Left lobe of liver (tissue), 2 donors: Measurements from ENCODE around the gene SUN3. TPM values are rescaled to one million over a fixed set of nuclear protein-coding genes. Genes with fewer than 3 reads are reported as not detected.
A peak's percentile ranks its signal among the peaks of the same experiment; 100 is the strongest.

Experiments used
- ATAC-seq: fragments of 200-7000 bp; cut with Tn5 transposase; one replicate; pipeline ENCODE4 v1.9.1; 2020; ENCODE audit warnings: mild to moderate bottlenecking, moderate library complexity
- DNase-seq: peaks from one replicate; pipeline ENCODE4 v3.0.0-alpha.2; 2020; ENCODE audit warnings: low spot score
- total RNA-seq: library from RNA; stranded (reverse); gene quantifications from one replicate; pipeline ENCODE4 v1.2.1, GENCODE V29; 2021
- donor health status: DM: no; HTN: no; CAD: no; lungs with moderate emphysema.
- donor health status: DM: no; HTN: yes; CAD: no.

SUN3 gene
- total RNA-seq, result not detected

- ATAC-seq, result no peak
- no peak for DNase-seq
Observed at GRCh38 chr7:48028938-48029337, at the start of gene SUN3. SUN3 (minus strand) TSS chr7:48029107; CDS start chr7:48028938, 169 bp downstream.

- DNase-seq (no peak), ATAC-seq (no peak)
Observed at GRCh38 chr7:48078470-48078869, 49.6 kb upstream of the SUN3 start.

- DNase-seq (no peak), ATAC-seq (no peak)
Observed at GRCh38 chr7:48077423-48077822, 48.5 kb upstream of the SUN3 start.

- DNase-seq (no peak), ATAC-seq (no peak)
Observed at GRCh38 chr7:48074204-48074654, 45.3 kb upstream of the SUN3 start.

GRCh38 chr7:48067475-48067874 lies 38.6 kb upstream of the SUN3 start:
- DNase-seq (no peak), ATAC-seq (no peak)

GRCh38 chr7:48063985-48064384 lies 35.1 kb upstream of the SUN3 start:
- ATAC-seq (no peak), DNase-seq (no peak)

- DNase-seq, result no peak
- peak; percentile 31 for ATAC-seq
Observed at GRCh38 chr7:48059706-48060105, 30.8 kb upstream of the SUN3 start.

- no peak for ATAC-seq
- no peak for DNase-seq
Observed at GRCh38 chr7:48058990-48059389, 30.1 kb upstream of the SUN3 start.

GRCh38 chr7:48053736-48054135 lies 24.8 kb upstream of the SUN3 start:
- no peak for ATAC-seq
- DNase-seq, result no peak

GRCh38 chr7:48052748-48053147 lies 23.8 kb upstream of the SUN3 start:
- ATAC-seq (no peak), DNase-seq (no peak)

GRCh38 chr7:48049850-48050249 lies 20.9 kb upstream of the SUN3 start:
- no peak for DNase-seq

GRCh38 chr7:48048113-48048512 lies 19.2 kb upstream of the SUN3 start:
- DNase-seq (no peak), ATAC-seq (no peak)

More at GRCh38 chr7:48049850-48050249, 20.9 kb upstream of the SUN3 start:
- peak; percentile 48 for ATAC-seq

- ATAC-seq (no peak), DNase-seq (no peak)
Observed at GRCh38 chr7:48046458-48046857, 17.6 kb upstream of the SUN3 start.

GRCh38 chr7:48045195-48045765 lies 16.4 kb upstream of the SUN3 start:
- ATAC-seq (no peak), DNase-seq (no peak)

GRCh38 chr7:48042636-48043035 lies 13.7 kb upstream of the SUN3 start:
- DNase-seq (no peak), ATAC-seq (no peak)

GRCh38 chr7:48042216-48042615 lies 13.3 kb upstream of the SUN3 start:
- ATAC-seq (no peak), DNase-seq (no peak)

GRCh38 chr7:48041653-48041970 lies 12.7 kb upstream of the SUN3 start:
- no peak for DNase-seq
- ATAC-seq, result no peak

- no peak for ATAC-seq
- no peak for DNase-seq
Observed at GRCh38 chr7:48040944-48041652, 12.2 kb upstream of the SUN3 start.

- DNase-seq (no peak), ATAC-seq (no peak)
Observed at GRCh38 chr7:48038815-48039506, 10.1 kb upstream of the SUN3 start.

GRCh38 chr7:48035967-48036478 lies 7.1 kb upstream of the SUN3 start:
- ATAC-seq (peak; percentile 44), DNase-seq (no peak)

GRCh38 chr7:48035301-48035966 lies 6.5 kb upstream of the SUN3 start, which contains the start of gene C7orf57:
C7orf57 (plus strand) TSS chr7:48035543; CDS start chr7:48036309, 766 bp downstream.
- DNase-seq (peak; percentile 77), ATAC-seq (peak; percentile 96)
